WTC11 (cell line): Measurements from ENCODE around the gene CDH1. TPM values are rescaled to one million over a fixed set of nuclear protein-coding genes. Genes with fewer than 3 reads are reported as not detected.

ENCODE experiments used
- ATAC-seq: fragments of 200-7000 bp; cut with Tn5 transposase; 2 replicates; pipeline ENCODE4 v1.10.0; 2021; ENCODE audit warnings: mild to moderate bottlenecking, moderate library complexity
- CTCF ChIA-PET: fragments of 300-600 bp; sonication (Branson Sonifier 250); formaldehyde crosslinking; loops from one replicate; lab custom pipeline; 2021; ENCODE audit warnings: antibody characterized with exemption; lab: Charles Lee
- POLR2A ChIA-PET: fragments of 350-600 bp; sonication (Branson Sonifier 250); formaldehyde crosslinking; loops from one replicate; lab custom pipeline; 2021; ENCODE audit warnings: antibody characterized with exemption; lab: Charles Lee
- DNase-seq: peaks from one replicate; pipeline ENCODE4 v3.0.0; 2021; ENCODE audit warnings: low spot score
- H3K27ac Mint-ChIP-seq: 2 replicates; pipeline ENCODE4 v1.8.0; 2021; ENCODE audit warnings: mixed read lengths
- H3K27me3 Mint-ChIP-seq: 2 replicates; pipeline ENCODE4 v1.8.0; 2021; ENCODE audit warnings: low read depth, mild to moderate bottlenecking, moderate library complexity, mixed read lengths
- H3K36me3 Mint-ChIP-seq: 2 replicates; pipeline ENCODE4 v1.8.0; 2021; ENCODE audit warnings: mixed read lengths
- H3K4me1 Mint-ChIP-seq: 2 replicates; pipeline ENCODE4 v1.8.0; 2022; ENCODE audit warnings: mixed read lengths
- H3K4me3 Mint-ChIP-seq: 2 replicates; pipeline ENCODE4 v1.8.0; 2021; ENCODE audit warnings: mild to moderate bottlenecking, moderate library complexity, mixed read lengths
- H3K9me3 Mint-ChIP-seq: 2 replicates; pipeline ENCODE4 v1.8.0; 2021; ENCODE audit warnings: mixed read lengths
- ATF3 ChIP-seq: sonication (generic); formaldehyde crosslinking; conservative IDR thresholded peaks from 2 replicates; pipeline ENCODE4 v1.8.1; 2022; ENCODE audit warnings: mild to moderate bottlenecking, missing genetic modification reagents
- CREB1 ChIP-seq: sonication (generic); formaldehyde crosslinking; IDR thresholded peaks from 2 replicates; pipeline ENCODE4 v1.8.0; 2023; ENCODE audit warnings: mild to moderate bottlenecking, missing genetic modification reagents
- E2F1 ChIP-seq: sonication (generic); formaldehyde crosslinking; IDR thresholded peaks from 2 replicates; pipeline ENCODE4 v1.8.0; 2022; ENCODE audit warnings: mild to moderate bottlenecking, missing genetic modification reagents
- ERG ChIP-seq: fragments of 250-450 bp; sonication (Bioruptor Pico); IDR thresholded peaks from 2 replicates; pipeline ENCODE4 v1.8.0; 2021; ENCODE audit warnings: mild to moderate bottlenecking
- FOXP1 ChIP-seq: sonication (generic); formaldehyde crosslinking; IDR thresholded peaks from 2 replicates; pipeline ENCODE4 v1.8.0; 2022; ENCODE audit warnings: missing genetic modification reagents, mild to moderate bottlenecking, moderate library complexity, borderline replicate concordance
- GABPB1 ChIP-seq: sonication (generic); formaldehyde crosslinking; IDR thresholded peaks from 2 replicates; pipeline ENCODE4 v1.8.1; 2023; ENCODE audit warnings: mild to moderate bottlenecking, missing genetic modification reagents
- JUN ChIP-seq: sonication (generic); formaldehyde crosslinking; IDR thresholded peaks from 2 replicates; pipeline ENCODE4 v1.8.0; 2023; ENCODE audit warnings: mild to moderate bottlenecking, missing genetic modification reagents
- MAX ChIP-seq: sonication (generic); formaldehyde crosslinking; IDR thresholded peaks from 2 replicates; pipeline ENCODE4 v1.8.0; 2022; ENCODE audit warnings: mild to moderate bottlenecking, missing genetic modification reagents
- NFATC4 ChIP-seq: fragments of 250-450 bp; sonication (Bioruptor Pico); IDR thresholded peaks from 2 replicates; pipeline ENCODE4 v1.9.0; 2021; ENCODE audit warnings: mild to moderate bottlenecking
- NR1H2 ChIP-seq: sonication (generic); formaldehyde crosslinking; IDR thresholded peaks from 2 replicates; pipeline ENCODE4 v1.9.0; 2021; ENCODE audit warnings: mild to moderate bottlenecking, moderate library complexity, missing genetic modification reagents
- STAT6 ChIP-seq: sonication (generic); formaldehyde crosslinking; conservative IDR thresholded peaks from 2 replicates; pipeline ENCODE4 v1.8.1; 2023; ENCODE audit warnings: mild to moderate bottlenecking, low read depth, missing genetic modification reagents, moderate library complexity
- USF2 ChIP-seq: sonication (generic); formaldehyde crosslinking; IDR thresholded peaks from 2 replicates; pipeline ENCODE4 v1.8.1; 2023; ENCODE audit warnings: mild to moderate bottlenecking, missing genetic modification reagents, moderate library complexity
- ZNF263 ChIP-seq: sonication (generic); formaldehyde crosslinking; IDR thresholded peaks from 2 replicates; pipeline ENCODE4 v1.8.1; 2022; ENCODE audit warnings: low read depth, mild to moderate bottlenecking, moderate library complexity, missing genetic modification reagents
- ZNF423 ChIP-seq: fragments of 250-450 bp; sonication (Bioruptor Pico); IDR thresholded peaks from 2 replicates; pipeline ENCODE4 v2.1.2; 2022; ENCODE audit warnings: mild to moderate bottlenecking, moderate library complexity
- total RNA-seq: library from RNA; stranded (reverse); gene quantifications from 3 replicates; pipeline ENCODE4 v1.2.3, GENCODE V29; 2021

CDH1 gene
- total RNA-seq, 1 experiment from 2014 or later, result 278 TPM

GRCh38 chr16:68750193-68750695, 13.2 kb downstream of the CDH1 start:
- Mint-ChIP-seq H3K27ac (peak overlapping the region; percentile 43), H3K27me3 (no peaks in the 10 kb centered on the region), H3K4me1 (peaks cover 59% of the 10 kb centered on the region), H3K4me3 (no peak overlapping the region), H3K36me3 (peaks cover 21% of the 10 kb centered on the region), H3K9me3 (no peaks in the 10 kb centered on the region)
- POLR2A ChIA-PET, result interaction anchor here (0.7 kb wide), 1 partner anchor 26 kb away, joined by 3 read pairs; no protein-coding TSS in a partner anchor
- no peak for ATAC-seq
- DNase-seq, result no peak
- TF ChIP-seq NR1H2 (CRISPR knock-in tag), result no peak
- no peak for TF ChIP-seq ZNF263 (CRISPR knock-in tag)
- no peak for TF ChIP-seq CREB1 (CRISPR knock-in tag)
- TF ChIP-seq STAT6 (CRISPR knock-in tag), result no peak
- TF ChIP-seq ERG (CRISPR knock-in tag), result no peak
- TF ChIP-seq ZNF423 (CRISPR knock-in tag), result no peak
- no peak for TF ChIP-seq USF2 (CRISPR knock-in tag)
- no peak for TF ChIP-seq FOXP1 (CRISPR knock-in tag)
- no peak for TF ChIP-seq JUN (CRISPR knock-in tag)
- TF ChIP-seq, all 79 proteins: peak for 0
- CTCF ChIA-PET, result interaction anchor here (0.7 kb wide), 2 partner anchors 51 to 220 kb away, joined by 3 to 4 read pairs; no protein-coding TSS in a partner anchor

GRCh38 chr16:68751160-68751559, 14.1 kb downstream of the CDH1 start:
- POLR2A ChIA-PET, result no interaction called here
- ATAC-seq (no peak), DNase-seq (no peak)
- H3K4me3 Mint-ChIP-seq, result no peak overlapping the region
- peak overlapping the region; percentile 53; the same call in 1 of the 2 replicates for H3K27ac Mint-ChIP-seq
- H3K9me3 Mint-ChIP-seq, result no peaks in the 10 kb centered on the region
- peaks cover 21% of the 10 kb centered on the region for H3K36me3 Mint-ChIP-seq
- CTCF ChIA-PET, result interaction anchor here (0.7 kb wide), 2 partner anchors 50 to 221 kb away, joined by 3 to 4 read pairs; no protein-coding TSS in a partner anchor
- no peak for TF ChIP-seq GABPB1 (CRISPR knock-in tag)
- TF ChIP-seq MAX, result no peak
- TF ChIP-seq NR1H2 (CRISPR knock-in tag), result no peak
- no peak for TF ChIP-seq E2F1
- no peak for TF ChIP-seq NFATC4
- no peak for TF ChIP-seq STAT6 (CRISPR knock-in tag)
- no peak for TF ChIP-seq ZNF423 (CRISPR knock-in tag)
- no peak for TF ChIP-seq FOXP1 (CRISPR knock-in tag)
- no peak for TF ChIP-seq ATF3
- TF ChIP-seq, all 79 proteins: peak for 0
- Mint-ChIP-seq H3K27me3 (no peaks in the 10 kb centered on the region), H3K4me1 (peaks cover 62% of the 10 kb centered on the region)
